ENCODE data around the gene VSTM1. TPM values are rescaled to one million over a fixed set of nuclear protein-coding genes. Genes with fewer than 3 reads are reported as not detected.
"Not testable (repeated sequence)": the region's sequence is repeated elsewhere in the genome, so short reads cannot be mapped to it uniquely, and the experiment has no call there.

Gene VSTM1
- total RNA-seq = not detected

- no peak within 1 kb of the TSS for H3K27ac Mint-ChIP-seq
- no peak for DNase-seq
- no peaks in the 10 kb centered on the region for H3K4me1 Mint-ChIP-seq (ENCODE audit: low read depth)
- H3K36me3 Mint-ChIP-seq (ENCODE audit: insufficient read depth in 2 of 2) = no peaks in the 10 kb centered on the region
- peaks cover 31% of the 10 kb centered on the region for H3K27me3 Mint-ChIP-seq (ENCODE audit: low read depth)
- H3K9me3 Mint-ChIP-seq = no peaks in the 10 kb centered on the region
- no peak within 1 kb of the TSS for H3K4me3 Mint-ChIP-seq
- ATAC-seq (replicated peaks in 1 of 2) = no peak
These were observed at the start of gene VSTM1 for GRCh38 chr19:54063350-54064116. Gene VSTM1, minus strand, starts transcription at chr19:54063897. Its CDS starts 120 bp downstream, at chr19:54063777.

GRCh38 chr19:54109651-54110050 is 46.0 kb upstream of the VSTM1 start:
- H3K4me3 Mint-ChIP-seq = no peak overlapping the region
- H3K27me3 Mint-ChIP-seq (ENCODE audit: low read depth) = no peaks in the 10 kb centered on the region
- H3K27ac Mint-ChIP-seq = no peak overlapping the region
- ATAC-seq (replicated peaks in 1 of 2) (no peak), DNase-seq (no peak)
- no peaks in the 10 kb centered on the region for H3K9me3 Mint-ChIP-seq
- peaks cover 44% of the 10 kb centered on the region for H3K4me1 Mint-ChIP-seq (ENCODE audit: low read depth)
- H3K36me3 Mint-ChIP-seq (ENCODE audit: insufficient read depth in 2 of 2) = peaks cover 7 to 16% of the 10 kb centered on the region in 2 donors

- H3K27me3 Mint-ChIP-seq (ENCODE audit: low read depth) = no peaks in the 10 kb centered on the region
- no peaks in the 10 kb centered on the region for H3K9me3 Mint-ChIP-seq
- H3K4me1 Mint-ChIP-seq (ENCODE audit: low read depth) = peaks cover 42% of the 10 kb centered on the region
- H3K36me3 Mint-ChIP-seq (ENCODE audit: insufficient read depth in 2 of 2) = peaks cover 5 to 15% of the 10 kb centered on the region in 2 donors
- no peak for DNase-seq
- H3K27ac Mint-ChIP-seq = no peak overlapping the region
- no peak for ATAC-seq (replicated peaks in 1 of 2)
- H3K4me3 Mint-ChIP-seq = no peak overlapping the region
These were observed 44.8 kb upstream of the VSTM1 start for GRCh38 chr19:54108496-54108895.

- peaks cover 5 to 15% of the 10 kb centered on the region in 2 donors for H3K36me3 Mint-ChIP-seq (ENCODE audit: insufficient read depth in 2 of 2)
- no peak for DNase-seq
- H3K4me1 Mint-ChIP-seq (ENCODE audit: low read depth) = peaks cover 42% of the 10 kb centered on the region
- ATAC-seq (replicated peaks in 1 of 2) = no peak
- H3K27ac Mint-ChIP-seq = no peak overlapping the region
- H3K9me3 Mint-ChIP-seq = no peaks in the 10 kb centered on the region
- no peak overlapping the region for H3K4me3 Mint-ChIP-seq
- H3K27me3 Mint-ChIP-seq (ENCODE audit: low read depth) = no peaks in the 10 kb centered on the region
These were observed 44.3 kb upstream of the VSTM1 start for GRCh38 chr19:54107876-54108490.

GRCh38 chr19:54106716-54107115 is 43.0 kb upstream of the VSTM1 start:
- no peak overlapping the region for H3K27ac Mint-ChIP-seq
- no peaks in the 10 kb centered on the region for H3K27me3 Mint-ChIP-seq (ENCODE audit: low read depth)
- ATAC-seq (replicated peaks in 1 of 2) (no peak), DNase-seq (no peak)
- H3K36me3 Mint-ChIP-seq (ENCODE audit: insufficient read depth in 2 of 2) = peaks cover 6 to 12% of the 10 kb centered on the region in 2 donors
- no peaks in the 10 kb centered on the region for H3K9me3 Mint-ChIP-seq
- peaks cover 47% of the 10 kb centered on the region for H3K4me1 Mint-ChIP-seq (ENCODE audit: low read depth)
- H3K4me3 Mint-ChIP-seq = no peak overlapping the region

GRCh38 chr19:54105796-54106195 is 42.1 kb upstream of the VSTM1 start:
- ATAC-seq (replicated peaks in 1 of 2) (no peak), DNase-seq (no peak)
- Mint-ChIP-seq H3K9me3 (no peaks in the 10 kb centered on the region), H3K4me3 (no peak overlapping the region), H3K36me3 (ENCODE audit: insufficient read depth in 2 of 2) (peaks cover 6 to 12% of the 10 kb centered on the region in 2 donors), H3K27ac (peak overlapping the region; percentile 44), H3K4me1 (ENCODE audit: low read depth) (peaks cover 53% of the 10 kb centered on the region), H3K27me3 (ENCODE audit: low read depth) (no peaks in the 10 kb centered on the region)

- Mint-ChIP-seq H3K27me3 (ENCODE audit: low read depth) (no peaks in the 10 kb centered on the region), H3K36me3 (ENCODE audit: insufficient read depth in 2 of 2) (peaks cover 6 to 11% of the 10 kb centered on the region in 2 donors), H3K9me3 (no peaks in the 10 kb centered on the region), H3K27ac (no peak overlapping the region), H3K4me1 (ENCODE audit: low read depth) (peaks cover 53% of the 10 kb centered on the region), H3K4me3 (peak overlapping the region in 1 of 2 donors; percentile 15)
- DNase-seq (no peak), ATAC-seq (replicated peaks in 1 of 2) (no peak)
These were observed 41.5 kb upstream of the VSTM1 start for GRCh38 chr19:54104998-54105715.

GRCh38 chr19:54102421-54103169 is 38.9 kb upstream of the VSTM1 start, which contains the start of gene NDUFA3:
Gene NDUFA3, plus strand, starts transcription at chr19:54102855. Its CDS starts 24 bp downstream, at chr19:54102879.
- ATAC-seq (replicated peaks in 1 of 2) (peak; percentile 99 to 100), DNase-seq (peak; percentile 98)
- Mint-ChIP-seq H3K27me3 (ENCODE audit: low read depth) (no peaks in the 10 kb centered on the region), H3K36me3 (ENCODE audit: insufficient read depth in 2 of 2) (peaks cover 6 to 10% of the 10 kb centered on the region in 2 donors), H3K4me1 (ENCODE audit: low read depth) (peaks cover 51% of the 10 kb centered on the region), H3K9me3 (no peaks in the 10 kb centered on the region), H3K27ac (peak within 1 kb of the TSS; percentile 82), H3K4me3 (peak within 1 kb of the TSS; percentile 94 to 99)

GRCh38 chr19:54100561-54100960 is 36.9 kb upstream of the VSTM1 start, which contains the start of gene OSCAR:
Gene OSCAR, minus strand, starts transcription at chr19:54100803. Its CDS starts 11 bp downstream, at chr19:54100792.
- H3K4me1 Mint-ChIP-seq (ENCODE audit: low read depth) = peaks cover 46% of the 10 kb centered on the region
- peak within 1 kb of the TSS; percentile 64 to 99 for H3K4me3 Mint-ChIP-seq
- no peak for ATAC-seq (replicated peaks in 1 of 2)
- no peak for DNase-seq
- H3K36me3 Mint-ChIP-seq (ENCODE audit: insufficient read depth in 2 of 2) = peaks cover 3 to 5% of the 10 kb centered on the region in 2 donors
- peak within 1 kb of the TSS; percentile 70 for H3K27ac Mint-ChIP-seq
- H3K27me3 Mint-ChIP-seq (ENCODE audit: low read depth) = peaks cover 12% of the 10 kb centered on the region
- no peaks in the 10 kb centered on the region for H3K9me3 Mint-ChIP-seq

GRCh38 chr19:54099903-54100255 is 36.2 kb upstream of the VSTM1 start:
- H3K4me3 Mint-ChIP-seq; H3K36me3 Mint-ChIP-seq (ENCODE audit: insufficient read depth in 2 of 2); DNase-seq; H3K9me3 Mint-ChIP-seq; H3K27ac Mint-ChIP-seq; ATAC-seq (replicated peaks in 1 of 2): not testable (repeated sequence)
- H3K27me3 Mint-ChIP-seq (ENCODE audit: low read depth) = peaks cover 12% of the 10 kb centered on the region
- peaks cover 39% of the 10 kb centered on the region for H3K4me1 Mint-ChIP-seq (ENCODE audit: low read depth)

GRCh38 chr19:54099190-54099902 is 35.6 kb upstream of the VSTM1 start:
- Mint-ChIP-seq H3K4me3 (no peak overlapping the region), H3K4me1 (ENCODE audit: low read depth) (peaks cover 34% of the 10 kb centered on the region), H3K27ac (no peak overlapping the region), H3K36me3 (ENCODE audit: insufficient read depth in 2 of 2) (peaks cover 0 to 3% of the 10 kb centered on the region in 2 donors), H3K9me3 (no peaks in the 10 kb centered on the region), H3K27me3 (ENCODE audit: low read depth) (peaks cover 18% of the 10 kb centered on the region)
- ATAC-seq (replicated peaks in 1 of 2) (no peak), DNase-seq (no peak)

GRCh38 chr19:54096617-54097106 is 33.0 kb upstream of the VSTM1 start:
- Mint-ChIP-seq H3K27ac (peak overlapping the region; percentile 6), H3K9me3 (no peaks in the 10 kb centered on the region), H3K4me3 (peak overlapping the region; percentile 72 to 85), H3K27me3 (ENCODE audit: low read depth) (peaks cover 22% of the 10 kb centered on the region), H3K36me3 (ENCODE audit: insufficient read depth in 2 of 2) (peaks cover 0 to 4% of the 10 kb centered on the region in 2 donors), H3K4me1 (ENCODE audit: low read depth) (peaks cover 17% of the 10 kb centered on the region)
- DNase-seq (no peak), ATAC-seq (replicated peaks in 1 of 2) (peak; percentile 49 to 66)
